HEK293 (cell line): ENCODE measurements around the gene BMP6.

Source experiments
- CTCF ChIP-seq: fragments of 450-650 bp; formaldehyde crosslinking; IDR thresholded peaks from 2 replicates; pipeline ENCODE4 v1.5.1; 2016; ENCODE audit warnings: missing biosample characterization, missing genetic modification characterization
- ELK4 ChIP-seq: IDR thresholded peaks from 2 replicates; pipeline ENCODE4 v1.6.1; 2011; ENCODE audit warnings: mild to moderate bottlenecking, low read depth, low read length, borderline replicate concordance
- REST ChIP-seq: fragments of 450-650 bp; formaldehyde crosslinking; IDR thresholded peaks from 2 replicates; pipeline ENCODE4 v1.5.1; 2016; ENCODE audit warnings: missing biosample characterization, missing genetic modification characterization
- ZNF549 ChIP-seq: fragments of 450-650 bp; IDR thresholded peaks from 2 replicates; pipeline ENCODE4 v1.5.1; 2018; ENCODE audit warnings: missing biosample characterization, missing genetic modification characterization, mild to moderate bottlenecking, inconsistent platforms, moderate library complexity
- TF ChIP-seq, protein P1 (sequence below): fragments of 450-650 bp; formaldehyde crosslinking; IDR thresholded peaks from 2 replicates; pipeline ENCODE4 v1.5.1; 2016; ENCODE audit warnings: missing biosample characterization, missing genetic modification characterization

DNA sequence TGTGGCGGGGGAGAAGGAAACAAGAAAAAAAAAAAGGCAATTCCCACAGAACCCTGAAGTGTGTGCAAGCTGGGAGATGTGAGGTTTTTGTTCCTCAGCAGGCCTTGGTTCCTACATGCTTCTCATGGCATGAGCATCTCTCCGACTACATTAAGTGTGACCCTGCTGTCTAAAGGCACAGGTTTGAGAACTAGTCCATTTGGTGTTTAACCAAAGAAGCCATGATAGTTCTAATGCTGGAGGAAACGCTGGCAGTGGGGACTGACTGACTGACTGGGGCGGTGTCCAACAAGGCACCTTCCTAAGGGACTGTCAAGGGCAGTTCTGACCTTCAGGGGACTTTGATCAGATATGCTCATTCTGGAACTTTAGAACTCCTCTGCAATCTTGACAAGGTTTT, 180.8 kb downstream of the BMP6 start:
- TF ChIP-seq, protein P1, sequence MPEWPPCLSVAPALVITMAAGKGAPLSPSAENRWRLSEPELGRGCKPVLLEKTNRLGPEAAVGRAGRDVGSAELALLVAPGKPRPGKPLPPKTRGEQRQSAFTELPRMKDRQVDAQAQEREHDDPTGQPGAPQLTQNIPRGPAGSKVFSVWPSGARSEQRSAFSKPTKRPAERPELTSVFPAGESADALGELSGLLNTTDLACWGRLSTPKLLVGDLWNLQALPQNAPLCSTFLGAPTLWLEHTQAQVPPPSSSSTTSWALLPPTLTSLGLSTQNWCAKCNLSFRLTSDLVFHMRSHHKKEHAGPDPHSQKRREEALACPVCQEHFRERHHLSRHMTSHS (tag by site-specific recombination): no peak
- TF ChIP-seq ZNF549: no peak
- TF ChIP-seq REST (tag by site-specific recombination): no peak
- no peak for TF ChIP-seq CTCF (tag by site-specific recombination)
- TF ChIP-seq ELK4: no peak
